Measurements from ENCODE around the gene CLASRP. TPM values are rescaled to one million over a fixed set of nuclear protein-coding genes. Genes with fewer than 3 reads are reported as not detected.

Gene CLASRP
- total RNA-seq, 1 experiment from 2014 or later, result 88.0 TPM

DNA sequence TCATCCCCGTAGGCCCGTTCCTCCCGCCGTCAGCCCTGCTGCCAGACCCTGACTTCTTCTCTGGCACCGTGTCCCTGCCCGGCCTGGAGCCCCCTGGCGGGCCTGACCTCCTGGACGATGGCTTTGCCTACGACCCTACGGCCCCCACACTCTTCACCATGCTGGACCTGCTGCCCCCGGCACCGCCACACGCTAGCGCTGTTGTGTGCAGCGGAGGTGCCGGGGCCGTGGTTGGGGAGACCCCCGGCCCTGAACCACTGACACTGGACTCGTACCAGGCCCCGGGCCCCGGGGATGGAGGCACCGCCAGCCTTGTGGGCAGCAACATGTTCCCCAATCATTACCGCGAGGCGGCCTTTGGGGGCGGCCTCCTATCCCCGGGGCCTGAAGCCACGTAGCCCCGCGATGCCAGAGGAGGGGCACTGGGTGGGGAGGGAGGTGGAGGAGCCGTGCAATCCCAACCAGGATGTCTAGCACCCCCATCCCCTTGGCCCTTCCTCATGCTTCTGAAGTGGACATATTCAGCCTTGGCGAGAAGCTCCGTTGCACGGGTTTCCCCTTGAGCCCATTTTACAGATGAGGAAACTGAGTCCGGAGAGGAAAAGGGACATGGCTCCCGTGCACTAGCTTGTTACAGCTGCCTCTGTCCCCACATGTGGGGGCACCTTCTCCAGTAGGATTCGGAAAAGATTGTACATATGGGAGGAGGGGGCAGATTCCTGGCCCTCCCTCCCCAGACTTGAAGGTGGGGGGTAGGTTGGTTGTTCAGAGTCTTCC, 1.3 kb upstream of the CLASRP start (continued):
- TF ChIP-seq STAT6 (CRISPR knock-in tag; conservative IDR thresholded peaks at IDR 0.05; ENCODE audit: low read depth) (no peak), TEAD4 (CRISPR knock-in tag; IDR thresholded peaks at IDR 0.05) (no peak), ZNF121 (CRISPR knock-in tag; IDR thresholded peaks at IDR 0.05) (no peak), CBFB (CRISPR knock-in tag; IDR thresholded peaks at IDR 0.05; ENCODE audit: low read depth) (no peak), SOX15 (CRISPR knock-in tag; IDR thresholded peaks at IDR 0.05) (no peak), MYBL2 (CRISPR knock-in tag; IDR thresholded peaks at IDR 0.05) (no peak), AFF4 (CRISPR knock-in tag; IDR thresholded peaks at IDR 0.05; ENCODE audit: borderline replicate concordance) (no peak)
- TF ChIP-seq, protein P1, sequence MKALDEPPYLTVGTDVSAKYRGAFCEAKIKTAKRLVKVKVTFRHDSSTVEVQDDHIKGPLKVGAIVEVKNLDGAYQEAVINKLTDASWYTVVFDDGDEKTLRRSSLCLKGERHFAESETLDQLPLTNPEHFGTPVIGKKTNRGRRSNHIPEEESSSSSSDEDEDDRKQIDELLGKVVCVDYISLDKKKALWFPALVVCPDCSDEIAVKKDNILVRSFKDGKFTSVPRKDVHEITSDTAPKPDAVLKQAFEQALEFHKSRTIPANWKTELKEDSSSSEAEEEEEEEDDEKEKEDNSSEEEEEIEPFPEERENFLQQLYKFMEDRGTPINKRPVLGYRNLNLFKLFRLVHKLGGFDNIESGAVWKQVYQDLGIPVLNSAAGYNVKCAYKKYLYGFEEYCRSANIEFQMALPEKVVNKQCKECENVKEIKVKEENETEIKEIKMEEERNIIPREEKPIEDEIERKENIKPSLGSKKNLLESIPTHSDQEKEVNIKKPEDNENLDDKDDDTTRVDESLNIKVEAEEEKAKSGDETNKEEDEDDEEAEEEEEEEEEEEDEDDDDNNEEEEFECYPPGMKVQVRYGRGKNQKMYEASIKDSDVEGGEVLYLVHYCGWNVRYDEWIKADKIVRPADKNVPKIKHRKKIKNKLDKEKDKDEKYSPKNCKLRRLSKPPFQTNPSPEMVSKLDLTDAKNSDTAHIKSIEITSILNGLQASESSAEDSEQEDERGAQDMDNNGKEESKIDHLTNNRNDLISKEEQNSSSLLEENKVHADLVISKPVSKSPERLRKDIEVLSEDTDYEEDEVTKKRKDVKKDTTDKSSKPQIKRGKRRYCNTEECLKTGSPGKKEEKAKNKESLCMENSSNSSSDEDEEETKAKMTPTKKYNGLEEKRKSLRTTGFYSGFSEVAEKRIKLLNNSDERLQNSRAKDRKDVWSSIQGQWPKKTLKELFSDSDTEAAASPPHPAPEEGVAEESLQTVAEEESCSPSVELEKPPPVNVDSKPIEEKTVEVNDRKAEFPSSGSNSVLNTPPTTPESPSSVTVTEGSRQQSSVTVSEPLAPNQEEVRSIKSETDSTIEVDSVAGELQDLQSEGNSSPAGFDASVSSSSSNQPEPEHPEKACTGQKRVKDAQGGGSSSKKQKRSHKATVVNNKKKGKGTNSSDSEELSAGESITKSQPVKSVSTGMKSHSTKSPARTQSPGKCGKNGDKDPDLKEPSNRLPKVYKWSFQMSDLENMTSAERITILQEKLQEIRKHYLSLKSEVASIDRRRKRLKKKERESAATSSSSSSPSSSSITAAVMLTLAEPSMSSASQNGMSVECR (CRISPR knock-in tag; IDR thresholded peaks at IDR 0.05; ENCODE audit: borderline replicate concordance), result no peak
- TF ChIP-seq, protein P2, sequence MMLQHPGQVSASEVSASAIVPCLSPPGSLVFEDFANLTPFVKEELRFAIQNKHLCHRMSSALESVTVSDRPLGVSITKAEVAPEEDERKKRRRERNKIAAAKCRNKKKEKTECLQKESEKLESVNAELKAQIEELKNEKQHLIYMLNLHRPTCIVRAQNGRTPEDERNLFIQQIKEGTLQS (CRISPR knock-in tag; conservative IDR thresholded peaks at IDR 0.05), result no peak
- TF ChIP-seq, protein P3, sequence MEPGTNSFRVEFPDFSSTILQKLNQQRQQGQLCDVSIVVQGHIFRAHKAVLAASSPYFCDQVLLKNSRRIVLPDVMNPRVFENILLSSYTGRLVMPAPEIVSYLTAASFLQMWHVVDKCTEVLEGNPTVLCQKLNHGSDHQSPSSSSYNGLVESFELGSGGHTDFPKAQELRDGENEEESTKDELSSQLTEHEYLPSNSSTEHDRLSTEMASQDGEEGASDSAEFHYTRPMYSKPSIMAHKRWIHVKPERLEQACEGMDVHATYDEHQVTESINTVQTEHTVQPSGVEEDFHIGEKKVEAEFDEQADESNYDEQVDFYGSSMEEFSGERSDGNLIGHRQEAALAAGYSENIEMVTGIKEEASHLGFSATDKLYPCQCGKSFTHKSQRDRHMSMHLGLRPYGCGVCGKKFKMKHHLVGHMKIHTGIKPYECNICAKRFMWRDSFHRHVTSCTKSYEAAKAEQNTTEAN (CRISPR knock-in tag; IDR thresholded peaks at IDR 0.05), result no peak
- TF ChIP-seq, protein P4, sequence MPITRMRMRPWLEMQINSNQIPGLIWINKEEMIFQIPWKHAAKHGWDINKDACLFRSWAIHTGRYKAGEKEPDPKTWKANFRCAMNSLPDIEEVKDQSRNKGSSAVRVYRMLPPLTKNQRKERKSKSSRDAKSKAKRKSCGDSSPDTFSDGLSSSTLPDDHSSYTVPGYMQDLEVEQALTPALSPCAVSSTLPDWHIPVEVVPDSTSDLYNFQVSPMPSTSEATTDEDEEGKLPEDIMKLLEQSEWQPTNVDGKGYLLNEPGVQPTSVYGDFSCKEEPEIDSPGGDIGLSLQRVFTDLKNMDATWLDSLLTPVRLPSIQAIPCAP (CRISPR knock-in tag; IDR thresholded peaks at IDR 0.05), result no peak
